ENCODE measurements around the gene GPR171. TPM values are rescaled to one million over a fixed set of nuclear protein-coding genes. Genes with fewer than 3 reads are reported as not detected.
"Not testable (repeated sequence)": the region's sequence is repeated elsewhere in the genome, so short reads cannot be mapped to it uniquely, and the experiment has no call there.

GPR171 gene
- total RNA-seq, 4 donors from 2014 or later, result 4.9 to 11.0 (median 7.3) TPM

DNA sequence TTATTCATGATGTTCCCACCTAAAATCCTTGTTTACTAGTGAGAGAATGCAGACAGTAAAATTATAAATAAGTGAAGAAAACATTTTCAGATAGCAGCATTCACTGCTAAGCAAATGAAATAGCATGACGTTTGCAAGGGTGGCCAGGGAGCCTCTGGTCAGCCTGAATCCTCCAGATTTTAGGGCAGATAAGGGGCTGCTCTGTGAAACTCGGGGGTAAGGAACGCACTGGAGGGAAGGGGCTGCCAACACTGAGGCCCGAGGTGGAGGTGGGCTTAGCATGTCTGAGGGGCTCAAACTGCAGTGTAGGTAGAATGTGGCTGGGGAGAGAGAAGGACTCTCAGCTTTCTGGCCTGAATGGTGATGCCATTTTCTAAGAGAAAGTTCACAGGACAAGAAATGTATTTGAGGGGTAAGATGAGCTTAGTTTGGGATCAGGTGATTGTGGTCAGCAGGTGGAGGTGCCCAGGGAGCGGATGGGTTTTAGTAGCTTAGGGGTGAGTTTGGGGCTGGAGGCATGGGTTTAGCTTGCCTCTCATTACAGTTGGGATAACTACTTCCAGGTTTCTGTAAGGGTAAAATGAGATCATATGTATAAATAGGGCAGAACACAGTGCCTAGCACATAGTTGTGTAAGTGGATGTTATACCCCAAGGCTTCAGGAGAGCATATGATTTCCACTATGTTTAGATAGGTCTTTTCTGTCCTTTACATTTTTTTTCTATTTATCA is 20.5 kb downstream of the GPR171 start:
- Histone ChIP-seq H3K4me3 (no peak overlapping the region), H3K4me1 (no peaks in the 10 kb centered on the region), H3K27ac (peak overlapping the region in 2 of 4 donors; percentile 1 to 37), H3K36me3 (no peaks in the 10 kb centered on the region), H3K9me3 (no peaks in the 10 kb centered on the region), H3K27me3 (no peaks in the 10 kb centered on the region)
- no peak for DNase-seq
- TF ChIP-seq POLR2A (IDR thresholded peaks at IDR 0.05), result no peak
- TF ChIP-seq, protein P1, sequence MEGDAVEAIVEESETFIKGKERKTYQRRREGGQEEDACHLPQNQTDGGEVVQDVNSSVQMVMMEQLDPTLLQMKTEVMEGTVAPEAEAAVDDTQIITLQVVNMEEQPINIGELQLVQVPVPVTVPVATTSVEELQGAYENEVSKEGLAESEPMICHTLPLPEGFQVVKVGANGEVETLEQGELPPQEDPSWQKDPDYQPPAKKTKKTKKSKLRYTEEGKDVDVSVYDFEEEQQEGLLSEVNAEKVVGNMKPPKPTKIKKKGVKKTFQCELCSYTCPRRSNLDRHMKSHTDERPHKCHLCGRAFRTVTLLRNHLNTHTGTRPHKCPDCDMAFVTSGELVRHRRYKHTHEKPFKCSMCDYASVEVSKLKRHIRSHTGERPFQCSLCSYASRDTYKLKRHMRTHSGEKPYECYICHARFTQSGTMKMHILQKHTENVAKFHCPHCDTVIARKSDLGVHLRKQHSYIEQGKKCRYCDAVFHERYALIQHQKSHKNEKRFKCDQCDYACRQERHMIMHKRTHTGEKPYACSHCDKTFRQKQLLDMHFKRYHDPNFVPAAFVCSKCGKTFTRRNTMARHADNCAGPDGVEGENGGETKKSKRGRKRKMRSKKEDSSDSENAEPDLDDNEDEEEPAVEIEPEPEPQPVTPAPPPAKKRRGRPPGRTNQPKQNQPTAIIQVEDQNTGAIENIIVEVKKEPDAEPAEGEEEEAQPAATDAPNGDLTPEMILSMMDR (IDR thresholded peaks at IDR 0.05), result no peak

DNA sequence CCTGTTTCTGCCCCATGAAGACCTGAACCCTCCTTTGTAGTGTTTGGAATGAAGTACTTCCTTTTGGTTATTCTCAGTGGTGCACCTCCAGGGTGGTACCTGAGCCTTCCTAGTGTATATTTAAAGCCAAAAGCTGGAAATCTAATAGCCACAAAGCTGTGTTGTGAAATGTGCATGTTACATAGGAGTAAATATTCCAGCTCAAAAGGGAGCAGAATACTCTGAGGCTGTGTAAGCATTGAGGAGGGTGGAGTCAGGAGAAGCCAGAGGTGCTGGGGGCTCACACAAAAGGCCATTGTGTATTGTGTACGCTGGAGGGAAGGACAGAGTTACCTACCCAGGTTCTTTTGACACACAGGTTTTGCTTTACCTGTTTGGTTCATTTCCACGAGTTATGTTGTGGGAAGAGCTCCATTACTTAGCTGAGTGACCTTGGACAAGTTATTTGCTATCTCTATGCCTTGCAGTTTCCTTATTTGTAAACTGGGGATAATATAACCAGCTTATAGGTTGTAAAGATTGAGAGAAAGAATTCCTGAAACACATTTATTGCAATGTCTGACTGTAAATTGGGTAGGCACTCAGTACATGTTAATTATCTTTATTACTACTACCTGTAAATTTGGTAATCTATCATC is 24.7 kb downstream of the GPR171 start:
- Histone ChIP-seq H3K4me3 (no peak overlapping the region), H3K9me3 (no peaks in the 10 kb centered on the region), H3K4me1 (no peaks in the 10 kb centered on the region), H3K27me3 (no peaks in the 10 kb centered on the region), H3K27ac (no peak overlapping the region), H3K36me3 (no peaks in the 10 kb centered on the region)
- no peak for TF ChIP-seq POLR2A (IDR thresholded peaks at IDR 0.05)
- DNase-seq, result no peak

DNA sequence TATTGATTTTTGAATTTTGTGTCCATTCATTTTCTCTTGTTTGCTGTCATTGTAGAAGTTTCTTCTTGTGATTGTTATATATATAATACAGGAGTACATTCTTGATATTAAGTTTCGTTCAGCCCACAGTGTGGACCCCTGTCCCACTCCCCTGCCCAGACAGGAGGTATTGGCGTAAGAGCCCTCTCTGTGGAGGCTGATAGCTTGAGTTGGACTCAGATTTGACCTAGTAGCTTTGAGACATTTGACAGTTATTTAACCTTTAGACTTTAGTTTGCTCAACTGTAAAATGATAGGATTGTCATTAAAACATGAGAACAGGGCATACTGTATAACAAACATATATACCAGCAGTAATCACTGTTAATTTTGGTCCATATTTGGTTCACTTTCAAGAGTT is 27.1 kb downstream of the GPR171 start:
- H3K9me3 ChIP-seq, result no peaks in the 10 kb centered on the region
- no peak overlapping the region for H3K27ac ChIP-seq
- H3K27me3 ChIP-seq, result no peaks in the 10 kb centered on the region
- H3K4me1 ChIP-seq, result peaks cover 0 to 3% (median 0%) of the 10 kb centered on the region in 4 donors
- TF ChIP-seq, protein P1 (IDR thresholded peaks at IDR 0.05), result no peak
- TF ChIP-seq POLR2A (IDR thresholded peaks at IDR 0.05), result no peak
- H3K4me3 ChIP-seq, result no peak overlapping the region
- DNase-seq, result no peak
- no peaks in the 10 kb centered on the region for H3K36me3 ChIP-seq

DNA sequence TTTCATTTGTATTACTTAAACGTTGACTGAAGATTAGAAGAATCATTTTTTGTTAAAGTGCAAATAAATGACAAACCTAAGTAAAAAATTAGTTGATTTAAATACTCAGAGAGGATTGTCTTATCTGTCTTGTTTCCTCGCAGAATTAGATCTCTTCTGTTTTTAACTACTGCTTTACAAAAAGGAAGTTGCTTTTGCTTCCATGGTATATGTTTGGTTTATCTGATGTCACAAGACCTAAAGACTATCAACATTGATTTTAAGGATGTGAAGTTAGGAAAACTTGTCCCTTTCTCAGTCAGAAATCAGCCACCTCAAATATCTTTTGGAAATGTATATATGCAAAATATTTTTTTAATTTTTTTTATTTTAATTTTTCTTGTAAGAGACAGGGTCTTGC is 28.7 kb downstream of the GPR171 start:
- Histone ChIP-seq H3K27ac (no peak overlapping the region), H3K36me3 (no peaks in the 10 kb centered on the region), H3K27me3 (no peaks in the 10 kb centered on the region), H3K9me3 (no peaks in the 10 kb centered on the region), H3K4me3 (no peak overlapping the region), H3K4me1 (peaks cover 0 to 5% (median 1%) of the 10 kb centered on the region in 4 donors)
- no peak for TF ChIP-seq POLR2A (IDR thresholded peaks at IDR 0.05)
- TF ChIP-seq, protein P1 (IDR thresholded peaks at IDR 0.05), result no peak
- DNase-seq, result no peak

DNA sequence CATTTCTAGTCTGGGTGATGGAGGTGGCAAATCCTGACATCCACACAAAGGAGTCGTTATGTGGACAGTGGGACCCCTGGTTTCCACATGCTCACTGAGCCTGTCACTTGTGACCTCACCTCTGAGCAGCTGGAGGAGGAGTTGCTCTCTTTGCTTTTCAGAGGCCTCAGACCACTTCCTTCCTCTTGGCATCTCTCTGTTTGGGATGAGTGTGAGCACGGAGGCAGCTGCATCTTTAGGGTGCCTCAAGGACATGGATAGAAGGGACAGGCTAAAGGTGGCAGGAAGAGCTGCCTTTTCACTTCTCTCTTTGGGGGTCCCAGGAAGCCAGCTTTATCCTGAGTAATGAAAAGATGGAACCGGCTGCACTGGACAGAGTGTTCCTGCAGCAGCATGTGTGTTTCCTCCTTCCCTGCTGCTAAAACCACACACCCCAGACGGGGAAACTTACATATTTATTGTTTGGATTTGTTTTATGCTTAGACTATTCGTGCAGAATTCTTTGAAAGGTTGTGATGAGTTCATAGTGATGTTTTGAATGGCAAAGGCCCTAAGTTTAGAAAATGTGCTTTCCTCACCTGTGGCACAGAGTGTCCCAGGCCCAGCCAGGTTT is 31.8 kb downstream of the GPR171 start:
- H3K36me3 ChIP-seq, result no peaks in the 10 kb centered on the region
- H3K27me3 ChIP-seq, result no peaks in the 10 kb centered on the region
- H3K27ac ChIP-seq, result peak overlapping the region in 3 of 4 donors; percentile 48 to 60 (median 53)
- peaks cover 0 to 5% (median 1%) of the 10 kb centered on the region in 4 donors for H3K4me1 ChIP-seq
- no peaks in the 10 kb centered on the region for H3K9me3 ChIP-seq
- no peak overlapping the region for H3K4me3 ChIP-seq
- DNase-seq, result peak in 2 of 3 donors; percentile 50 to 74
- TF ChIP-seq, protein P1 (IDR thresholded peaks at IDR 0.05), result no peak
- no peak for TF ChIP-seq POLR2A (IDR thresholded peaks at IDR 0.05)

DNA sequence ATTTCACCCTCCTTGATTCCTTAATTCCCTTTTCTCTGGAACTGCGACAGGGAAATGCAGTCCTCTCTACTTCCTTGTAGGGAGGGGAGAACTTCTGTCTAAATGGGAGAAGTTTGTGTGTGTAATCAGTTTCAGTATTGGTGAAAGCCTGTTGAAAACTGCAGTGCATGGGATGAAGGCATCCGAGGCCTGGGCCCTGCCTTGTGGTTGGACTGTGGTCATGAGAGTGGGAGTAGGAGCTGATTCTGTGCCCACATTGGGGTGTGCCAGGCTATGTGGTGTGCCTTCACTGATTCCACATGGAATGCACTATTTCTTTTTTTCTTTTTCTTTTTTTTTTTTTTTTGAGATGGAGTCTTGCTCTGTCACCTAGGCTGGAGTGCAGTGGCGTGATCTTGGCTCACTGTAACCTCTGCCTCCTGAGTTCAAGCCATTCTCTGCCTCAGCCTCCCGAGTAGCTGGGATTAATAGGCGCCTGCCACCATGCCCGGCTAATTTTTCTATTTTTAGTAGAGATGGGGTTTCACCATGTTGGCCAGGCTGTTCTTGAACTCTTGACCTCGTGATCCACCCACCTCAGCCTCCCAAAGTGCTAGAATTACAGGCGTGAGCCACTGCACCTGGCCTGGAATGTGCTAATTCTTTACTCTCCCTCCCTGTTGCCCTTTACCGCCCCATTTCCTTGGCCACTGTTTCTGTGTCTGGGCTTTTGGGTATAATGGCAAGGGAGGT is 32.9 kb downstream of the GPR171 start:
- not testable (repeated sequence) for H3K4me1 ChIP-seq, H3K4me3 ChIP-seq
- peak in 2 of 3 donors; percentile 40 to 60 for DNase-seq

More for the DNA sequence above, 32.9 kb downstream of the GPR171 start:
- not testable (repeated sequence) for H3K27me3 ChIP-seq, H3K9me3 ChIP-seq, H3K36me3 ChIP-seq
- H3K27ac ChIP-seq, result peak overlapping the region in 3 of 4 donors; percentile 48 to 60 (median 53)

Measured in Peyer's patch (tissue), 4 donors.